CD4-positive, alpha-beta T cell treated with Interferon alpha-2 for 1 hour (primary cell): ENCODE data around the gene SOCS3.

Experiments used
- DNase-seq, 2 donors: peaks; one replicate each; pipeline ENCODE4 v3.0.0-alpha.2; 2020 to 2022

The SOCS3 gene

DNA sequence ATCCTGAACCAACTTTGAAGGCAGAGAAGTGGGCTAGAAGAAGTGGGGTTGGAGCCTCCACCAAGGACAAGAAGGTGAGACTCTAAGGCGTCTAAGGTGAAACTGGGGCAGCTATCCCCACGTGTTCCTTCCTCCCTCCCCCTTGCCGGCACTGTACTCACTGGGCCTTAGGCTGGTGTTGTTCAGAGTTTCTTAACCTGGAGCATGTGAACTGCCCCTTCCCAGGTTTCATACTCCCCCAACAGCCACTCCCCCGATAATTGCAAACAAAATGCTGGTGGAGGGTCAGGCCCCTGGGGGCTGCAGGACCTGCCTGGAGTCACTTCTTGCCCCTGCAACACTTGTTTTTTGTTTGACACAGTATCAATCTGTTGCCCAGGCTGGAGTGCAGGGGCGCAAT, 7.3 kb upstream of the SOCS3 start:
- DNase-seq: no peak

DNA sequence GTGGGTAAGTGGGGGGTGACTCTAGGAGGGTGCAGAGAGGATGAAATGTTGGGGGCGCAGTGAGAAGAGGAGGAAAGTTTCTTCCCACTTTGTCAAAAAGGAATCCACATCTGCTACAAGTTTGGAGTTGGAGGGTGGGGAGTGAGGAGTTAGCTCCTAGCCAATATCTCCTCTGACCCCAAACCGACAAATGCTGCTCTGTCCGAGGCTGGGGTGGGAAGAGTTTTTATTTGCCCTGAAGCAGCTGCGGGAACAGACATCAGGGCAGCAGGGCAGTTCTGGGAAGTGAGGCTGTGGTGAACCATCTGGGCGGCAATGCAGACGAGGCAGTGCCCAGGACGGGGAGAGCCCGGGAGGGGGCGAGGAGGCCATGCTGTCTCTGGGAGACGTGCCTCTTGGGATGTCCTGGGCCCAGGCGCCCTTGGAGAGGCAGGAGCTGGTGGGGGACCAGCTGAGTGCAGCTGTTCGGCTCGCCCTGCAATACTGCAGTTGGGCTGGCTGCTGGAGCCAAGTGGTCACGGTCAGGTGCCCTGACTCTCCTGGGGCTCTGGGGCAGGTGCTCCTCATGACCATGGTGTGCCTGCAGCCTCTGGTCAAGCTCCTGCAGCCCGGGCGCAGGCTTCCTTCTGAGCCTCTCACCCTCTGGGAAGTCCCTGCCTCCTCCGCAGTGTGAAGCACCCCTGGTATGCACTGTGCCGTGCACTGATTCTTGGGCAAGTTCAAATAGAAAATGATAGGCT, 6.4 kb upstream of the SOCS3 start:
- no peak for DNase-seq

DNA sequence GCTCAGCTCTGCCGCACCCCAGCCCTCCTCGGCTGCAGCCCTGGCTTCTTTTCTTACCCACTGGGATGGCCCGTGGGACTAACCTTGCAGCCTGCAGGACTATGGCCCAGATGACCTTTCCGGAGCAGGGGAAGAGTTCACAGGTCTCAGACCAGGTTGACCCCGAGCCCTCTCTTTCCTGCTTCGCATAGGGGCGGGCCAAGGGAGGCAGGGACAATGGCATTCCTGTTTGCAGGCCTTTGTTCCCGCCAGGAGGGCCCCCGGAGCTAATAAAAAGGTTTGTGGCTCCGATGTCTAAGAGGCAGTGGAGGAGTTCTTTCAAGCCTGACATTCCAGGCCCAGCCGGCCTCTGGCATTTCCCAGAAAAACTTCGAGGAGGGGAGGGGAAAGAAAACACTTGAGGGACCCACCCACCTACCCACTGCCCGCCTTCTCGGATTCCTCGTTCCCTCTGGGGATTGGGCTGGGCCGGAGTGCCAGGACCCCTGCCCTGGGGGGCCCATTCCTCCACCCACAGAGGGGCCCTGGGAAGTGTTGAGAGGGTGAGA, 5.8 kb upstream of the SOCS3 start:
- no peak for DNase-seq

DNA sequence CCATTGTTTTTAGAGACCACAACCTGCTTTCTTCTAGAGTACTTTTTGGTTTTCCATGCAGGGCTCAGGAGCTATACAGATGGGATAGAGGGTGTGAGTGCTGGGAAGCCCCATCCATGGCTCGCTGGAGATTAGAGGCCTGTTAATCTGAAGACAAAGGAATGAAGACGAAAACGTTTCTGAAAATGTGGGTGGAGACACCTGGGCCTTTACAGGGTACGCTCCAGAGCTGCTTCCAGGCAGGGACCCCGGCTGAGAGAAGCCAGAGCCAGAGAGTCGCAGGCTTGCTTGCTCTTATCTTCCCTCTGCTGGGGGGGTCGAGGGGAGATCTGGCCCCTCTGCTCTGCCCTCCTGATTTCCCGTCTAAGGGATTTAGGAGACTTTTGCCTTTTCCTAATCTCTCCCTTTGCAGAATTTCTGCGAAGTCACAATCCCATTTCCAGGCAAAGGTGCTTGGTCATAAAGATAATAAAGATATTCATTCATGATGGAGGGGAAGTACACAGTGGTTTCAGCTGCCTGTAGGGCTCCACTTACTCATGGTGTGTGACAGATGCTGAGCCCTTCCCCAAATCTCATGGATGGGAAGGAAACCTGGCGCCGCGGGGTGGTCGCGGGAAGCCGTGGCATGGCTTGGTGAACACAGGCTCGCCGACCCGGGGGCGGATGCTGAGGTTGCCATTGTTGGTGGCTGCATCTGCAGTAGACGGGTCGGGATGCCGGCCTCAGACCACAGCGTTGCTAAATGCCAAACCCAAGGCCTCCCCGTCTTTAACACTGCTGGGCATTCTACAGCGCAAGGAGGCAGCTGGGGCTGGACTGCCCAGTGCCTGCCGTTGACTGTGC, 4.8 kb upstream of the SOCS3 start:
- no peak for DNase-seq

DNA sequence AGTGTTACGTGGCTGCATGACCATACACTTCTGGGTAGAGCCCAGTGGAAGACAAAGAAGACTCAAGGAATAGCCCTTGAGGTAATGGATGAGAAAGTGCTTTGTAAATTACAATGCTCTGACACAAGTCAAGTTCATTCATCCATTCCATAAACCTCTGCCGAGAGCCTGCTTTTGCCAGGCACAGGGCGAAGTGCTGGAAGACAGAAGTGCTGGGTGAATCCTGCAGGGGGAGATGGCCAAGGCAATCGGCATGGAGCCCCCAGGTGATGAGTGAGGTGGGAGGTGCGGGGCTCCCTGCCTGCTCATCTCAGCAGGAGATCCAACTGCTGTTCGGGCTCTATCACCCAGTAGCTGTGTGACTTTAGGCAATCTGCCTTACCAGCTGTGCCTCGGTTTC, 2.8 kb upstream of the SOCS3 start:
- no peak for DNase-seq

DNA sequence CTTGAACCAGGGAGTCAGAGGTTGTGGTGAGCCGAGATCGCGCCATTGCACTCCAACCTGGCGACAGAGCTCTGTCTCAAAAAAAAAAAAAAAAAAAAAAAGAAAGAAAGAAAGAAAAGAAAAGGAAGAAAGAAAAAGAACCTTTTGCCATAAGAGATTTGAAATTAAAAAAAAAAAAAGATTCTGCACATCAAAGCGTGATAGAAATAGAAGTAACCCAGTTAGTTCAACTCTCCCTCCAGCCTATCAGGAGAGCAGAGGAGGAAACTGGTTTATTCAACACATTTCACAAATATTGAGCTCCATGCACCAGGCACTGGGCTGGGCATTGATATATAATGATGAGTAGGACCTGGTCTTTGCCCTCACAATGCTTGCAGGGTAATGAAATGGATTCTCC, 2.4 kb upstream of the SOCS3 start:
- DNase-seq: no peak

DNA sequence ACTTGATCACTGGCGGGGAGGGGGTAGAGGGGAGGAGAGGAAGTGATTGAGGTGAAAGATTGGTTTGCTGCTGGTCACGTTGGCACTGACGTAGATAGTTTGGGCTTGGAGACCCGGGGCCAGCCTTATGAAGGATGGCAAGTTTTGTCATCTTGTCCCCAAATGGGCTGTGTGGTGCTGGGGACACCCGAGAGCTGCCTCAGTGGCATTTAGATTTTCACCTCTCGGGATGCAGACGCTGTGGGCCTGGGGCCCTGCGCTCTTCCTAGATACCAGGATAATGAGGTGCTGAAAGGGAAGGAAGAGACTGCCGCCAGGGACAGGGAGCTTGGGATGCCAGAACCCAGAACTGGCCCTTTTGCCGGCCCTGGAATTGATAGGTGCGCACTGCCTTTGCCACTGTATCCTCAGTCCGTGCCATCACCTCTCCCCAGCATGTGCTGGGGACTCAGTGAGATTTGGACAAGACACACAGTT, 1.4 kb upstream of the SOCS3 start:
- no peak for DNase-seq

DNA sequence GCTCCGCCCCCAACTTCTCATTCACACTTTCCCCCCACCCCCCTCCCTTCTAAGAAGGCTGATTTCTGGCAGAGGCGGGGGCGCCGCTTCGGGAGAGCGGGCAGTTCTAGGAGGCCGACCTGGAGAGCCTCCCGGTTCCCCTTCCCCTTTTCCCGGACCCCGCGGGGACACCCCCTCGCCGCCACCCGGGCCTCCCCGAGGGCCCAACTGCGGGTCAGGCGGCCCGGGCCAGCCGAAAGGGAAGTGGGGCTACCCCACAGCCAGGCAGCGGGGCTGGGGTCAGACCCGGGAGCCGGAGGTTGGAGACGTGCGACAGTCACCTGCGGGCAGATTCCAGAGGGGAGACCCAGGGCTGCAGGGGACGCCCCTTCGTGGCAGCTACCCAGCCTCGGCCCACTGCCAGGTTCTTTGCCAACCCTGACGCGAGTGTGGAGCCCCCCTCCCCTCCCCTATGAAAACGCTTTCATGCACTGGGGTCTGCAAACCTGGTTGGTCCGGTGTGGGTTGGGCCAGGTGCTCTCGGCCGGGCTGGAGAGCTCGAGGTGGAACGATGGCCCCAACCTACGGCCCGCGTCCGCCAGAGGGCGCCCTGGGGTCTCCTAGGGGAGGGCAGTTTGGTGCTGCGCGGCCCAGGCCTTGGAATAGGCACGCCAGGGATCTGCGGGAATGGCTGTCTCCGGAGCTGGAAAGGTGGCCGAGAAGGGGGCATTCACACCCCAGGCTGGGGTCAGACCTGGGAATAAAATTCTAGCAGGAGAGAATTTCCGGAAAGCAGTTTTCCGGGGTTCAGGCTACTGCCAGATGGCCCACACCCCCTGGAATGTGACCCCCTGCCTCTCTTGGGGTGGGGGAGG, 721 bp upstream of the SOCS3 start:
- peak; percentile 86 to 89 for DNase-seq

DNA sequence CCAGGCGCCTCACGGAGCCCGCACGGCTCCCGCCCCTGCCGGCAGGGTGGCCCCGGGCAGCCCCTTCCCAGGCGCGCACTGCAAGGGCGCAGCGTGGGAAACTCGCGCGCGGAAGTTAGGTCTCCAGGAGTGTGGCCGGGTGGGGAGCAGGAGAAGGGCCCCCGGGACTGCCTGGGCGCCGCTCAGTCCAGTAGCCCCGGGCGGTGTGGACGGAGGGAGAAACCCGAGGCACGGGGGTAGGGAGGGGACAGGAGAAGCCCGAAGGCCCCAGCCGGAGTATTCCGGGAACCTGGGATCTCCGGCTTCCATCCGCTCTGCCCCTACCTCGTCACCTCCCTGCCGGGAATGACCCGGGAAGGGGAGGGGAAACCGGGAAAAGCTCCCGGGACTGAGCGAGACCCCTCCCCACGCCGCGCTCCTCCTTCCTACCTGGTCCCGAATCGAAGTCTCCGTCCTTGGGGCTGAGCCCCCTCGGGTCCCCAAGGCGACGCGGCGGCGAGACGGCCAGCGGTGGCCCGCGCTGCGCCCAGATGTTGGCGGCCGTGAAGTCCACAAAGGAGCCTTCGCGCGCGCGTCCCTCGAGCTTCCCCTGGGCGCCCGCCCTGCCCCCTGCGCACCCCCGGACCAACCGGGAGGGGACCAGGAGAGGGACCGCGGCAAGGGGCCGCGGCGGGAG, 418 bp downstream of the SOCS3 start:
- peak in 1 of 2 donors; percentile 53 for DNase-seq

DNA sequence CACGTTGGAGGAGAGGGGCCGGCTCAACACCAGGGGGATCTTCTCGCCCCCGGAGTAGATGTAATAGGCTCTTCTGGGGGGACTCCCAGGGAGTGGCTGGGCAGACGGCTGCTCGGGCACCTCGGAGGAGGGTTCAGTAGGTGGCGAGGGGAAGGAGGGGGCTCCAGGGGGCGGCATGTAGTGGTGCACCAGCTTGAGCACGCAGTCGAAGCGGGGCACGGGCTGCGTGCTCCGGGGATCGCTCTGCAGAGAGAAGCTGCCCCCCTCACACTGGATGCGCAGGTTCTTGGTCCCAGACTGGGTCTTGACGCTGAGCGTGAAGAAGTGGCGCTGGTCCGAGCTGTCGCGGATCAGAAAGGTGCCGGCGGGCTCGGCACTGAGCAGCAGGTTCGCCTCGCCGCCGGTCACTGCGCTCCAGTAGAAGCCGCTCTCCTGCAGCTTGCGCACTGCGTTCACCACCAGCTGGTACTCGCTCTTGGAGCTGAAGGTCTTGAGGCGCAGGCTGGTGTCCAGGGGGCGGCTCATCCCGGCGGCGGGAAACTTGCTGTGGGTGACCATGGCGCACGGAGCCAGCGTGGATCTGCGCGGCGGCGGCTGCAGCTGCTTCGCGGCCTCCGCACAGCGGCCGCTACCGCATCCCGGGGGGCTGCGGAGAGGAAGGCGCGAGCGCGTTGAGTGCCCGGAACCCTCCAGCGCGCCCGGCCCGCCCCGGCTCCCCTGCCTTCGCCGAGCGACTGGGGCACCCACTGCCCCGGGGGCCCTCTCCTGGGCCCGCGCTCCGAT, 1.1 kb downstream of the SOCS3 start:
- no peak for DNase-seq

DNA sequence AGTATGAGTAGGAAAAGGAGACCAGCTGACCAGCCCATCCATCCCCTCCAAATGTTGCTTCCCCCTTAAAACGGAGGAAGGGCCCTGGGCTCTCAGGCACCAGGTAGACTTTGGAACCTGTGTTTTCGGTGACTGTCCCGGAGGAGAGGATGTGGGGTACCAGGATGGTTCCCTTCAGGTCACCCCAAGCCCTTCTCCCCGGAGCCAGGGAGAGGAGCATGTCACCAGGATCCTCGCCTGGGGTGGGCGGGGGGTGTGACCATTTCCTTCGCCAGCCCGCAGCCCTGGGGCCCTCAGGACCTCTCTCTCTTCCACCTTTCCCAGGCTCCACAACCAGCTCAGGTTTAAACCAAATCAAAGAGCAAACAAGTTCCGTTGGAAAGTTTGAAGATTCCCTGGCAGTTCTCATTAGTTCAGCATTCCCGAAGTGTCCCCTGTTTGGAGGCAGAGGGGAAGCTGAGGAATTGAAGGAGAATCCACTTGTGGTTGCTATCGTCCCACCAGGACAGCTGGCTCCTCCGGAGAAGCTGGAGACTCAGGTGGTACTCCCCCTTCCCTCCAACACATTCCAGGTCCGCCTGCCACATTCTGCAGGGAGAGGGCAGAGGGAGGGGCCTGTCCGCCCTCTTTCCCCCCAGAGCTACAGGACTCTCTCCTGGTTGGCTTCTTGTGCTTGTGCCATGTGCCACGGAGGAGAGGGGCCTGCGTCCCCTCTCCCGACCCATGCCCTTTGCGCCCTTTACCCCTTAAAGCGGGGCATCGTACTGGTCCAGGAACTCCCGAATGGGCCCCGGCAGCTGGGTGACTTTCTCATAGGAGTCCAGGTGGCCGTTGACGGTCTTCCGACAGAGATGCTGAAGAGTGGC, 2.0 kb downstream of the SOCS3 start:
- DNase-seq: no peak

DNA sequence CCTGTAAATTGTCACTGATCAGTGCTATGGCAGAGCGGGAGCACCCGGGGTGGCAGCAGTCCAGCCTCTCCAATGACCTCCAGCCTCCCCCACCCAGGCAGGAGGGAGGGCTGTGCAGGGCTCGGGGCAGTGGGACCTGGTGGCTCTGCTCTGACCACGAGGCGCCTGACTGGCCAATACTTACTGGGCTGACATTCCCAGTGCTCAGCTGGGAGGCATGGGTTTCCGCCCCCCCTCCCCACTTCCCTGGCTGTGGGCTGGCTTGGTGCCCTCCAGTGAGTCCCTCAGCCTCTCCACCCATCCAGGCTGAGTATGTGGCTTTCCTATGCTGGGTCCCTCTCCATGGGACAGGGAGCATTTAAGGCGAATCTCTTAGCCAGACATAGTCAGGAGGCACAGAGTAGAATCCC, 2.7 kb downstream of the SOCS3 start:
- DNase-seq: peak; percentile 46 to 49

DNA sequence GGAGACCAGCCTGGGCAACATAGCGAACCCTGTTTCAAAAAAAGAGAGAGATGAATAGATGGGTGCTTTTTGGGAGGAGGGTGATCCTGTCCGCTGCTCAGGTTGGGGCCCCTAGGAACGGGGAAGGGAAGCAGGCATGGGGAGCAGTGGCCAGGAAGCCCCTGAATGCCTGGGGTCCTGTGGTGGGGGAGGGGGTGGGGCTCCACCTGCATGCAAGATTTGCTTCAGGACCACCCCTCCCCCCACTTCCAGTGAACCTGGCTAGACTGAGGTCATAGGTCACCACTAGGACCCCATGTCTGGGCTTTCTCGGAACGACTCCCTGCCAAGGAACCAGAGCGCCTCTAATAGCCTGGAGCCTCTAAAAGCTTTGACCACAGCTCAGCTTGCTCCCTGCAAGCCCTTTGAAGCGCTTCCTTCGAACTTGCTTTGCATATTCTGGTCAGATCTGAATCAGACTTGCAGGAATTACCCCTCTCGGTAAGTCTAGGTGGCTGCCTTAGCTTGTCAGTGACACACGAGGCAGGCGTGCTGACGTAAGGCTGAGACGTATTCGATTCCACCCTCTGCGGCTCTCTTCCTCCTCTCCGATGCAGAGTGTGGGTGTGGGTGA, 3.7 kb downstream of the SOCS3 start:
- peak; percentile 97 for DNase-seq

DNA sequence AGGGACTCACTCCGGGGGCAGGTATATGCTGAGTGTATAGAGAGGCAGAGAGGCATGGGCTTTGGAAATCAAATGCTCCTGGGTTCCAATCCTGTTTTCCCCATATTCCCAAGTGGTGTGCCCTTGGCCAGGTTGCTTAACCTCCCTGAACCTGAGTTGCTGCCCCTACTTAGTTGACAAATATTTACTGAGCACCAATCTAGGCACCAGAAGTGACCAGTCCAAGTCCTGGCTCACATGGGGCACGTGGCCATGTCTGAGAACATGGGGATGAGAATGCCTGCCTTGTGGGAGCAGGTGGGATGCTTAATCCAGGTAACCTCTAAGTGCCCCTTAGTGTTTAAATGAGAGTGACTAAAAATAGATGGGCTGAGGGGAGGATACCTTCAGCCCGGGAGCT, 4.2 kb downstream of the SOCS3 start:
- DNase-seq: no peak

DNA sequence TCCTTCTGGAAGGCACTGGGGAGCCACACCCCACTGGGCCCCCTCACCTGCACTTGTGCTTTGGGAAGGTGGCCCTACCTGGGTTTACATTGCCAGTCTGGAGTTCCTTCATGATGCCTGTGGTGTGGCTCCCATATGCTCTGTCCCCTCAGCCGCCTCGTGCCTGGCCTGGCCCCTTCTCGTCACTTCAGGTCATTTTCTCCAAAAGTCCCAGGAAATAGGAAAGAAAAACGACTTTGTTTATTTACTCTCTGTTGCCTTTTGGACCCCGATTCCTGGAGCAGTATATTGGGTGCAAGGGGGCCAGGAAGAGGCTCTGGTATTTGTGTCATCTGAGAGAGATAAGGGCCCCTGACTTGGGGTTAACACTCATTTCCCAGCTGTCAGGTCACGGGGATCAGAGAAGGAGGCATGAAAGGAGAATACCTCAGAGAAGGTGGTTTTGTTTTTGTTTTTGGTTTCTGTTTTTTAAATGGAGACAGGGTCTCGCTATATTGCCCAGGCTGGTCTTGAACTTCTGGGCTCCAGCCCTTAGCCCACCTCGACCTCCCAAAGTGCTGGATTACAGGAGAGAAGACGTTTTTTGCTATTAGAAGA, 4.7 kb downstream of the SOCS3 start:
- DNase-seq: peak; percentile 45 to 73

DNA sequence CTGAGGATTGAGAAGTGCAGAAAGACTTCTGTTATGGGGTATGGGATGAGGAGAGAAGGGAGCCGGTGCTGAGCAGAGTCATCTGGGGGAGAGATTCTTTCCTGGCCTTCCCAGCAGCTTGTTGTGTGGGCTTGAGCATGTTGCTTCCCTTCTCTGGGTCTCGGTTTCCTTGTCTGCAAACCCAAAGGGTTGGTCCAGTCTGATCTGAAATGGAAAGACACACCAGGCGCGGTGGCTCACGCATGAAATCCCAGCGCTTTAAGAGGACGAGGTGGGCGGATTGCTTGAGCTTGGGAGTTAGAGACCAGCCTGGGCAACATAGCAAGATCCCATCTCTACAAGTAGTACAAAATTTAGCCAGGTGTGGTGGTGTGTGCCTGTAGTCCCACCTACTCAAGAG, 6.0 kb downstream of the SOCS3 start:
- DNase-seq: no peak

DNA sequence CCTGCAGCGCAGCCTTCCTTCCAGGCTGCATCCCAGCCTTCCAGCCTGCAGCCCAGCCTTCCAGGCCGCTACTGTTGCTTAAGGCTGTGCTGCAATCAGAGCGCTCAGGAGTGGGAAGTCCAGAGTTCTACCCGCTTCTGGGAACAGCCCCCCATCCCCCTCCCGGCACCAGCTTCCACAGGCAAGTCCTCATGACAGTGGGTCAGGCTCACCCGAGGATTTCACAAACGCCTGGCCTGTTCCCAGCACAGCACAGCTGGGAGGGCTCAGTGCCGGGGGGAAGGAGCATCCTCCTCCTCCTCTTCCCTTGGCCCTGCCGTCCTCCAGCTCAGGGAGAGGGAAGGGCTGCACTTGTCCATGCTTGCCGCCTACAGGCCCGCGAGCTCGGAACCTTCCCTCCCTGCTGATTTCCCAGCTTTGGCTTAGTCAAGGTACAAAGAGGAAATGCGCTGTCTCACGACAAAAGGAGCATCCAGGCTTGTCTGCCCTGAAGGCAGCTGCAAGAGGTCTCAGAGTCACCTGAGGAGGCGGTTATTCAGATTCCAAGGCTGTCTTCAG, 8.3 kb downstream of the SOCS3 start:
- DNase-seq: peak in 1 of 2 donors; percentile 63

DNA sequence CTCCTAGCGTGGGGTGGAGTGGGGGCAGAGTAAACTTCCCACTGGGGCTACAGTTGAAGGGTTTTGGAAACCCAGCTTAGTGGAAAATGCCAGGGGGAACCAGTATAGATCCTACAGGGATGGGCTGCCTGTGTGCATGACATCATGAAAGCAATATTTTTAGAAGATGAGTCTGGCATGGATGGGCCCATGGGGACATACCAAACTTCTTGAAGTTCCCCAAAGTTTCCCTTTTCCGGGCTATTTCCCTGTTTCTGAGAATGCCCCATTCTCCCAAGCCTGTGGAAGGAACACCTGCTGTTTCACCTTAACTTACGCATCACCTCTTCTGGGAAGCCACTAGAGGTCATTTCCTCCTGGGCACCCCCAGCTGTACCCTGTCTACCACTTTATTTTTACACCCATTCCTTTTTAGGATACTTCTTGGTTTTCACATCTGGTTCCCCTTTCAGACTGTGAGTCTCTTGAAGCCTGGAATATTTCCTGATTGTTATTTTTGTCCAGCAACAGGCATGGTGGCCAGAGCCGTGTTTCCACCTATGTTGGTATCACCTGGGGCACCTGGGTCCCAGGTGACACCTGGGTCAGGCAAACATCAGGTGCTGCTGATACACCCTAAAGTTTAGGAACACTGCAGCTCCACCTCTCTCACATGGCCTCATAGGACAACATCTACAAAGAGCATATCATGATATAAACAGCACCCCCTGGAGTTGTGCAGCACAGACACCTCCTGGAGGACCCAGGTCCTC, 9.8 kb downstream of the SOCS3 start:
- no peak for DNase-seq
